ENCODE measurements around the gene ANKRD49. TPM values are rescaled to one million over a fixed set of nuclear protein-coding genes. Genes with fewer than 3 reads are reported as not detected.

ANKRD49 gene, protein sequence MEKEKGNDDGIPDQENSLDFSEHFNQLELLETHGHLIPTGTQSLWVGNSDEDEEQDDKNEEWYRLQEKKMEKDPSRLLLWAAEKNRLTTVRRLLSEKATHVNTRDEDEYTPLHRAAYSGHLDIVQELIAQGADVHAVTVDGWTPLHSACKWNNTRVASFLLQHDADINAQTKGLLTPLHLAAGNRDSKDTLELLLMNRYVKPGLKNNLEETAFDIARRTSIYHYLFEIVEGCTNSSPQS
- 24.8 TPM for polyA plus RNA-seq (2012; ENCODE audit: insufficient read depth, insufficient read length)

- peak within 1 kb of the TSS; percentile 75 for H3K4me3 ChIP-seq (ENCODE audit: low read length)
- peak; percentile 97 for DNase-seq (ENCODE audit: low read depth, low spot score)
Observed at GRCh38 chr11:94493281-94494125, at the start of gene ANKRD49, which contains the start of gene MRE11. Gene ANKRD49 (plus strand): TSS chr11:94493984. CDS start chr11:94496694, 2,710 bp downstream. Gene MRE11 (minus strand): TSS chr11:94493844. CDS start chr11:94492801, 1,043 bp downstream.

DNA sequence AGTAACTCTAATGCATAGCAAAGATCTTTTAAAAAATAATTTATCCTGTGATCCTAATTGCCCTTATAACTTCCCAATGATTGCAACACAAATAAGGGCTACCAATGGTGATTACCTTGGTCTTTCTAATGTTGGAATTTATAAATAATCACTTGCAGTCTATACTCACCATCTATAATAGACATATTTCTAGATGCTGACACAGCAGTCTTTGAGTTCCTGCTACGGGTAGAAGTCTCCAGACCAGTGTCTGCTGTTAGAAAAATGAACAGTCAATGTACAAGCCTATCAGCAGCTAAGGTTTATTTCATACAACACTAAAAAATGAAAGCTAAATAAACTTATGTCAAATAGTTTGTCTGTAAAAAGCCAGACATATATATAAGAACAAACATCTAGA, 48.1 kb upstream of the ANKRD49 start:
- no peak overlapping the region for H3K4me3 ChIP-seq (ENCODE audit: low read length)
- no peak for DNase-seq (ENCODE audit: low read depth, low spot score)

GRCh38 chr11:94447149-94447548, 46.6 kb upstream of the ANKRD49 start:
- H3K4me3 ChIP-seq (ENCODE audit: low read length): no peak overlapping the region
- no peak for DNase-seq (ENCODE audit: low read depth, low spot score)

DNA sequence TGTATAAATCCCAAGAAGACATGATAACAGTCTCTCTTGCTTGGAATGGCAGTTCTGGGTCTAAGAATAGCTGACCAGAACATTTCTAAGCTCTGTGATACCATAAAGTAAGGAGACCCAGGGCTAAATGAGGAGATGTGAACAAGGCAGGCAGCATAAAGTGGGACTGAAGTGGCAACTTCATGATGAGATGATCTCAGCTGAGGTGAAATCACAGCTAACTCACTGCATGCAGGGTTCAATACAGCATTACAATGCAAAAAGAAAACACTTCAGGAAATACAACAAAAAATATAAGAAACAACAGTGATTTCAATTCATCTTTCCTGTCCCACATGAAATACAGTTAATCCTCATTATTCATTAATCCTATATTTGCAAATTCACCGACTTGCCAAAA, 44.8 kb upstream of the ANKRD49 start:
- no peak for DNase-seq (ENCODE audit: low read depth, low spot score)
- no peak overlapping the region for H3K4me3 ChIP-seq (ENCODE audit: low read length)

DNA sequence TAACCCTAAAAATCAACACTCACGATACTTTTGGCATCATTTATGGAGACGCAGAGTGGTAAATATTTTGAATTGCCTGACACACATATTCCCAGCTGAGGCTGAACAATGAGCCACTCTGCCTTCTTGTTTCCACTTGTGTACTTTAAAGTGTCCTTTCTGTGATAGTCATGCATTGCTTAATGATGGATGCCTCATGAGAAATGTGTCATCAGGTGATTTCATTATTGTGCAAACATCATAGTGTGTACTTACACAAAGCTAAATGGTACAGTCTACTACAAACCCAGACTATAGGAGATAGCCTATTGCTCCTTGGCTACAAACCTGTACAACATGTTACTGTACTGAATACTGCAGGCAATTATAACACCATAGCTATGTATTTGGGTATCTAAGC, 44.3 kb upstream of the ANKRD49 start:
- no peak for DNase-seq (ENCODE audit: low read depth, low spot score)
- H3K4me3 ChIP-seq (ENCODE audit: low read length): no peak overlapping the region

- no peak overlapping the region for H3K4me3 ChIP-seq (ENCODE audit: low read length)
- DNase-seq (ENCODE audit: low read depth, low spot score): no peak
Observed at GRCh38 chr11:94450048-94450447, 43.7 kb upstream of the ANKRD49 start.

DNA sequence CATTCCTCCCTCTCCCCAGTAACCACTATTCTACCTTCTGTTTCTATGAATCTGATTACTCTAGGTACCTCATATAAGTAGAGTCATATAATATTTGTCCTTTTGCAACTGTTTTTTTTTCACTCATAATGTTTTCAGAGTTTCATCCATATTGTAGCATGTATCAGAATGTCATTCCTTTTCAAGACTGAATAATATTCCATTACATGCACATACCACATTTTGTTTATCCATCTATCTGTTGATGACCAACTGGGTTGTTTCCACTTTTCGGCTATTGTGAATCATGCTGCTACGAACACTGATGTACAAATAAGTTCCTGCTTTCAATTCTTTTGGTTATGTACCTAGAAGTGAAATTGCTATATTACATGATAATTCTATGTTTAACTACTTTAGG, 40.8 kb upstream of the ANKRD49 start:
- no peak for DNase-seq (ENCODE audit: low read depth, low spot score)
- H3K4me3 ChIP-seq (ENCODE audit: low read length): no peak overlapping the region

GRCh38 chr11:94454301-94454700, 39.5 kb upstream of the ANKRD49 start:
- no peak for DNase-seq (ENCODE audit: low read depth, low spot score)
- no peak overlapping the region for H3K4me3 ChIP-seq (ENCODE audit: low read length)

DNA sequence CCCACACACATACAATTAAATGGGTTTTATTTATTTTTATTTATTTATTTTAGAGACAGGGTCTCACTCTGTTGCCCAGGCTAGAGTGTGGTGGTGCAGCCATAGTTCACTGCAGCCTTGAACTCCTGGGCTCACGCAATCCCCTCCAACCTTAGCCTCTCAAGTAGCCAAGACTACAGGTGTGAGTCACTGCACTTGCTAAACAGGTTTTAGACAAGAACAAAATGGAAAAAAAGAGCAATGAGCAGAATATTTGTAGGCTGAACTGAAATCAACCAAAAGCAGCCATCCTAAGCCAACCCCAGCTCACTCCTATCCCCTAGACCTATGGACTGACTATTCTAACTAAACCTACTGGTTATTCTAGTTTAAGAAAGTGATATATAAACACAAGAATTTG, 37.9 kb upstream of the ANKRD49 start:
- no peak for DNase-seq (ENCODE audit: low read depth, low spot score)
- H3K4me3 ChIP-seq (ENCODE audit: low read length): no peak overlapping the region

DNA sequence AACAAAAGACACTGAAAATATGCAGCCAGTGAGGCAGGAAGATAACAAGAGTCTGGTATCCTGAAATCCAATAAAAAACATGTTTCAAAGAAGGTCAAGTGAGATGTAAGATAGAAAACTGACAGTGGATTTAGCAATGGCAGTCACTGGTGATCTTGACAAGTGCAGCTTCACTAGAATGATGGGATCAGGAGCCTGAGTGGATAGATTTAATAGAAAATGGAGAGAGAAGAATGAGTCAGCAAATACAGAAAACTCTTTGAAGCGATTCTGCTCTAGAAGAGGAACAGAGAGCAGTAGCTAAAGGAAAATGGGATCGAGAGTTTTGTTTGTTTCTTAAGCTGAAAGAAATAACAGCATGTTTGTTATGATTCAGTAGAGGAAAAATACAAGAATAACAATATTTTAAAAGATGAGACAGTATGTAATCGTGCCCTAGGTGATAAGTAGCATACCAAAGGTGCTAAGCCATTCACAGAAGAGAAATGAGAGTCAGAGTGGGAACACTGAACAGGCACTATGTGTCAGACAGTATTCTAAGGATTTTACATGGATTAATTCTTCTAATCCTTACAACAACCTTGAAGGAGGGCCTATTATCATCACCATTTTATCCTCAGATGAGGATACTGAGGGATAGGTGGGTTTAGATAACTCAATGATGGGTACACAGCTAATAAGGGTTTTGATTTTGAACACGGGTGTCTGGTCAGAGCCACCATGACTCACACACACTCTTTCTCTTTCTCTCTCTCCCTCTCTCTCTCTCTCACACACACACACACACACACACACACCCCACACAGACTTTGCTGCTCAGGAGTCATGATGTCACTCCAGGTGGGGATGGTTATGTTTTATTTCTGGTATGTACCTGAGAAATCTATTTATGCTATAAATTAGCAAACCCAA, 36.4 kb upstream of the ANKRD49 start:
- no peak for DNase-seq (ENCODE audit: low read depth, low spot score)

DNA sequence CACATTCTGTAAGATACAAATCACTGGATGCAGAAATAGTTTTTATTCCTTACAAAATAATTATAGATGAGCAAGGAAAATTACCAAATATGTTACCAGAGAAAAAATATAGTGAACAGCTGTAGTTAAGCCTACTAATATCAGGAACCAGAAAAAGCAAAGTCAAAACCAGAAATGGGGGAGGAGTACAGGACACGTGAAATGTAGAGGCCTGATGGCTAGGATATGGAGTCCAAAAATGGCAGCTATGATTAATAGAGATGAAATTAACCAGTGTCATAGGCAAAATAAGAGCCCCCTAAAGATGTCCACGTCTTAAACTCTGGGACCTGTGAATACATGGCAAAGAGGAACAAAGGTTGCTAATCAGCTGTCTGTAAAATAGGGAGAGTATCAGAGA, 34.2 kb upstream of the ANKRD49 start:
- DNase-seq (ENCODE audit: low read depth, low spot score): no peak
- no peak overlapping the region for H3K4me3 ChIP-seq (ENCODE audit: low read length)

More for the DNA sequence above, 36.4 kb upstream of the ANKRD49 start:
- no peak overlapping the region for H3K4me3 ChIP-seq (ENCODE audit: low read length)

GRCh38 chr11:94469416-94469815, 24.4 kb upstream of the ANKRD49 start:
- no peak overlapping the region for H3K4me3 ChIP-seq (ENCODE audit: low read length)
- no peak for DNase-seq (ENCODE audit: low read depth, low spot score)

GRCh38 chr11:94472916-94473799, 20.6 kb upstream of the ANKRD49 start:
- H3K4me3 ChIP-seq (ENCODE audit: low read length): no peak overlapping the region
- peak; percentile 77 for DNase-seq (ENCODE audit: low read depth, low spot score)

GRCh38 chr11:94477624-94478023, 16.2 kb upstream of the ANKRD49 start:
- no peak overlapping the region for H3K4me3 ChIP-seq (ENCODE audit: low read length)
- no peak for DNase-seq (ENCODE audit: low read depth, low spot score)

DNA sequence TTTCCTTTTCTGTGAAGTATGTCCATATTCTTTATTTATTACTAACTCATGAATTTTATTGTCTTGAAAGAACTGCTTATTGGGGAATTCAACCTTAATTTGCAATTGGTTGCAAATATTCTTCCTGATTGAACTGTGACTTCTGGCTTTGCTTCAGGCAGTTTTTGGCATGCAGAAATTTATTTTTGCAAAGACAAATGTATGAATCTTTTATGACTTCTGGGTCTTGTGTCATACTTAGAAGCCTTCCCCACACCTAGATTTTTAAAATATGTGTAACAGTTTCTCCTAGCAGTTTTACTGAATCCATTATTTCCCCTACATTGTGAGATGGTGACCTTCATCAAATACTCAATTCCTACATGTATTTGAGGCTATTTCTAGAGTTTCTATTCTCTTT, 12.4 kb upstream of the ANKRD49 start:
- no peak for DNase-seq (ENCODE audit: low read depth, low spot score)
- no peak overlapping the region for H3K4me3 ChIP-seq (ENCODE audit: low read length)

DNA sequence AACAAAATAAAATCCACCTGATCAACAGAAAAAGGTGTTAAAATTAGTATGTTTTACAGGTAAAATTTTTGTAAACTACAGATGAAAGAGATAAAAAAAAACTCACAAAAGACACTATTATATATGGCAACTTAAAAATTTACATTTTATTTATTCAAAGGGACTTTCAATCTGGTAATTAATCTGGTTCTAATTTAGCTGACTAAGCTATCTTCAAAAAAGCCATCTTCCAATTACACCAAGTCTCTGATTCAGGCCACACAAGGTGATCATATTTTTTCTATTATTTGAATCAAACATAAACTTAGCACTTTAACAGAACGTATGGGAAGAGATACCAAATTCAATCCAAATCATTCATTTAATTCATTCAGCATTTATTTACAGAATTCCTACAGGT, 7.7 kb upstream of the ANKRD49 start:
- no peak for DNase-seq (ENCODE audit: low read depth, low spot score)
- H3K4me3 ChIP-seq (ENCODE audit: low read length): no peak overlapping the region

GRCh38 chr11:94494126-94494680, 419 bp downstream of the ANKRD49 start:
- DNase-seq (ENCODE audit: low read depth, low spot score): no peak
- peak overlapping the region; percentile 75 for H3K4me3 ChIP-seq (ENCODE audit: low read length)

DNA sequence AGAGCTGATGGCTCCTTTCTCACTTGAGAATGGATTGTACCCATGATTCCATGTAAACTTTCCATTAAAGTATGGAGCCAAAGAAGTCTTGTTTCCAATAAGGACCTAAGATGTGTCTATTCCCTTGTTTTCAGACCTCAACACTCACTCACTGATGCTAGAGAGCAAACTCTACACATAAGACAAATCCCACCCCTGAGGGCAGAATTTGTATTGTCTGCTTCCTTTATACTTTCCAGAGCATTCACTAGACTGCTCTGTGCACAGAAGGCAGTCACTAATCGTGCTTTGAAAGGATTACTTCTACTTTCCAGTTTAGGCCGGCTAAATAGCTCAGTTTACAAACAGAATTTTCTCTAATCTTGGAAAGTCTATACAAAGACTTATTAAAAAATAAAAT, 6.4 kb downstream of the ANKRD49 start:
- no peak for DNase-seq (ENCODE audit: low read depth, low spot score)
- no peak overlapping the region for H3K4me3 ChIP-seq (ENCODE audit: low read length)
